Tibial artery (tissue), 4 donors: ENCODE data around the gene KIRREL3.

ENCODE experiments used
- DNase-seq, 2 donors: peaks; one replicate each; pipeline ENCODE4 v3.0.0-alpha.2; 2019
- H3K27ac ChIP-seq, 2 donors: fragments of 200-600 bp; sonication (generic) in 1 of 2; 1 replicate in 1 of 2; 2 replicates in 1 of 2; pipeline ENCODE4 v1.5.1; 2018 to 2019; ENCODE audit warnings: mild to moderate bottlenecking in 1 of 2
- H3K27me3 ChIP-seq, 2 donors: fragments of 200-600 bp; sonication (generic) in 1 of 2; one replicate each; pipeline versions ENCODE4 v1.5.1 to v1.6.0; 2016 to 2019
- H3K36me3 ChIP-seq, 3 donors: fragments of 200-600 bp; sonication (generic) in 2 of 3; one replicate each; pipeline ENCODE4 v1.5.1; 2016 to 2019; ENCODE audit warnings: mild to moderate bottlenecking in 2 of 3
- H3K4me1 ChIP-seq, 4 donors: fragments of 200-600 bp; sonication (generic) in 2 of 4; 1 replicate in 3 of 4; 2 replicates in 1 of 4; pipeline ENCODE4 v1.5.1; 2016 to 2019
- H3K4me3 ChIP-seq, 2 donors: fragments of 200-600 bp; sonication (generic) in 1 of 2; 1 replicate in 1 of 2; 2 replicates in 1 of 2; pipeline ENCODE4 v1.5.1; 2018 to 2019; ENCODE audit warnings: mild to moderate bottlenecking in 2 of 2
- H3K9me3 ChIP-seq, 3 donors: fragments of 200-600 bp; sonication (generic) in 1 of 3; one replicate each; pipeline ENCODE4 v1.5.1; 2016 to 2019
- CTCF ChIP-seq, 2 experiments: fragments of 200-600 bp in 1 of 2; fragments of 450-650 bp in 1 of 2; IDR thresholded peaks; one replicate each; pipeline ENCODE4 v1.5.1; 2017 to 2019; ENCODE audit warnings: antibody characterized with exemption in 2 of 2, mild to moderate bottlenecking in 1 of 2, moderate library complexity in 1 of 2
- intact Hi-C: fragments of 100-400 bp; cut with DNase I; formaldehyde crosslinking; loops from one replicate; pipeline ENCODE4 v1.15.0; 2023; ENCODE audit warnings: low total_unique reads

Gene KIRREL3

GRCh38 chr11:126742582-126742981, 258.0 kb downstream of the KIRREL3 start:
- DNase-seq: no peak
- Histone ChIP-seq H3K27ac (no peak overlapping the region), H3K9me3 (no peaks in the 10 kb centered on the region), H3K27me3 (no peaks in the 10 kb centered on the region), H3K36me3 (no peaks in the 10 kb centered on the region), H3K4me1 (no peaks in the 10 kb centered on the region), H3K4me3 (no peak overlapping the region)
- TF ChIP-seq CTCF (IDR thresholded peaks at IDR 0.05): no peak
- intact Hi-C loops: no loop called here

- Histone ChIP-seq H3K4me1 (no peaks in the 10 kb centered on the region), H3K27me3 (no peaks in the 10 kb centered on the region), H3K36me3 (no peaks in the 10 kb centered on the region), H3K4me3 (no peak overlapping the region), H3K9me3 (no peaks in the 10 kb centered on the region), H3K27ac (no peak overlapping the region)
- intact Hi-C loops: no loop called here
- TF ChIP-seq CTCF (IDR thresholded peaks at IDR 0.05): no peak
- DNase-seq: no peak
These were observed 259.7 kb downstream of the KIRREL3 start for GRCh38 chr11:126740846-126741245.

GRCh38 chr11:126739499-126740145, 260.9 kb downstream of the KIRREL3 start:
- TF ChIP-seq CTCF (IDR thresholded peaks at IDR 0.05): no peak
- Histone ChIP-seq H3K9me3 (no peaks in the 10 kb centered on the region), H3K36me3 (no peaks in the 10 kb centered on the region), H3K27ac (no peak overlapping the region), H3K4me1 (no peaks in the 10 kb centered on the region), H3K27me3 (no peaks in the 10 kb centered on the region), H3K4me3 (no peak overlapping the region)
- DNase-seq: no peak
- intact Hi-C loops: no loop called here

- no peak overlapping the region for H3K4me3 ChIP-seq
- H3K27ac ChIP-seq: no peak overlapping the region
- no peak for TF ChIP-seq CTCF (IDR thresholded peaks at IDR 0.05)
- H3K9me3 ChIP-seq: no peaks in the 10 kb centered on the region
- intact Hi-C loops: no loop called here
- no peaks in the 10 kb centered on the region for H3K4me1 ChIP-seq
- H3K36me3 ChIP-seq: no peaks in the 10 kb centered on the region
- no peak for DNase-seq
- peaks cover 0 to 2% of the 10 kb centered on the region in 2 donors for H3K27me3 ChIP-seq
These were observed 262.1 kb downstream of the KIRREL3 start for GRCh38 chr11:126738295-126739031.

GRCh38 chr11:126736682-126737572, 263.6 kb downstream of the KIRREL3 start:
- Histone ChIP-seq H3K27ac (no peak overlapping the region), H3K4me3 (no peak overlapping the region), H3K36me3 (no peaks in the 10 kb centered on the region), H3K4me1 (no peaks in the 10 kb centered on the region), H3K9me3 (no peaks in the 10 kb centered on the region), H3K27me3 (peaks cover 0 to 2% of the 10 kb centered on the region in 2 donors)
- no peak for TF ChIP-seq CTCF (IDR thresholded peaks at IDR 0.05)
- DNase-seq: no peak
- intact Hi-C loops: no loop called here
